ENCODE data around the gene EN1. TPM values are rescaled to one million over a fixed set of nuclear protein-coding genes. Genes with fewer than 3 reads are reported as not detected.

EN1 gene
- total RNA-seq, 1 experiment from 2014 or later, result not detected

GRCh38 chr2:118805064-118805690 is 42.3 kb downstream of the EN1 start:
- TF ChIP-seq EZH2 (IDR thresholded peaks at IDR 0.05; ENCODE audit: borderline replicate concordance, low read depth, low read length, poor library complexity, severe bottlenecking), result no peak
- TF ChIP-seq, protein P1, sequence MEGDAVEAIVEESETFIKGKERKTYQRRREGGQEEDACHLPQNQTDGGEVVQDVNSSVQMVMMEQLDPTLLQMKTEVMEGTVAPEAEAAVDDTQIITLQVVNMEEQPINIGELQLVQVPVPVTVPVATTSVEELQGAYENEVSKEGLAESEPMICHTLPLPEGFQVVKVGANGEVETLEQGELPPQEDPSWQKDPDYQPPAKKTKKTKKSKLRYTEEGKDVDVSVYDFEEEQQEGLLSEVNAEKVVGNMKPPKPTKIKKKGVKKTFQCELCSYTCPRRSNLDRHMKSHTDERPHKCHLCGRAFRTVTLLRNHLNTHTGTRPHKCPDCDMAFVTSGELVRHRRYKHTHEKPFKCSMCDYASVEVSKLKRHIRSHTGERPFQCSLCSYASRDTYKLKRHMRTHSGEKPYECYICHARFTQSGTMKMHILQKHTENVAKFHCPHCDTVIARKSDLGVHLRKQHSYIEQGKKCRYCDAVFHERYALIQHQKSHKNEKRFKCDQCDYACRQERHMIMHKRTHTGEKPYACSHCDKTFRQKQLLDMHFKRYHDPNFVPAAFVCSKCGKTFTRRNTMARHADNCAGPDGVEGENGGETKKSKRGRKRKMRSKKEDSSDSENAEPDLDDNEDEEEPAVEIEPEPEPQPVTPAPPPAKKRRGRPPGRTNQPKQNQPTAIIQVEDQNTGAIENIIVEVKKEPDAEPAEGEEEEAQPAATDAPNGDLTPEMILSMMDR (conservative IDR thresholded peaks at IDR 0.05; ENCODE audit: low read depth, low read length), result no peak
- BruUV-seq (replicated peaks), result no TSS peak
- intact Hi-C loops (cut with micrococcal nuclease; ENCODE audit: unreplicated experiment), result no loop called here

DNA sequence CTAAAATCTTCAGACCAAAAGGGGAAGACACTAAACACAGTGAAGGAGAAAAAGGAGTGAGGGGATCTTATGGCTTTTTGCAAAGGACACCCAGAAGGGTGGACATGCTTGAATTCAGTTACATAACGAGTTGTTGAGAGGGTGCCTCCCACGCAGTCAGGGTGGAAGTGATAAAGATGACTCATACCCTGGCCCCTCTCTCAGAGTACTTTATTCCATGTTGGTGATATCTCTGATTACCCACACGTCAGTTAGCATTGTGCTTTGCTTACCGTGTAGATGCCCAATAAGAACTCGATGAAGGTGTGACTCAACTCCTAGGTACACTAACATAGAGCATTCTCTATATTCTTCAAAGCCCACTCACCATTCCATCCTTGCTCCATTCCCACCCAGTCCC is 44.4 kb downstream of the EN1 start:
- H3K36me3 ChIP-seq (ENCODE audit: insufficient read depth, low read length, poor library complexity, severe bottlenecking), result no peaks in the 10 kb centered on the region
- H3K4me3 ChIP-seq (ENCODE audit: low read depth, low read length, poor library complexity, severe bottlenecking), result no peak overlapping the region
- BruUV-seq (replicated peaks), result no TSS peak
- peak; percentile 11 for DNase-seq (ENCODE audit: low spot score)
- intact Hi-C loops (cut with micrococcal nuclease; ENCODE audit: unreplicated experiment), result no loop called here
- H3K4me1 ChIP-seq (ENCODE audit: insufficient read depth, low read length, poor library complexity, severe bottlenecking), result peaks cover 8% of the 10 kb centered on the region
- H3K27ac ChIP-seq (ENCODE audit: low read depth, low read length, poor library complexity, severe bottlenecking), result no peak overlapping the region
- ChIA-PET CTCF (no interaction called here), POLR2A (ENCODE audit: low non-redundant PET) (no interaction called here)
- no peaks in the 10 kb centered on the region for H3K9me3 ChIP-seq (ENCODE audit: low read depth, low read length, poor library complexity, severe bottlenecking)
- no peaks in the 10 kb centered on the region for H3K27me3 ChIP-seq (replicated peaks; ENCODE audit: insufficient read depth, low read depth, low read length, poor library complexity)
- no peak for TF ChIP-seq EZH2 (IDR thresholded peaks at IDR 0.05; ENCODE audit: borderline replicate concordance, low read depth, low read length, poor library complexity, severe bottlenecking)
- TF ChIP-seq, protein P1 (conservative IDR thresholded peaks at IDR 0.05; ENCODE audit: low read depth, low read length), result no peak

More at GRCh38 chr2:118805064-118805690, 42.3 kb downstream of the EN1 start:
- CTCF ChIA-PET, result no interaction called here
- H3K36me3 ChIP-seq (ENCODE audit: insufficient read depth, low read length, poor library complexity, severe bottlenecking), result no peaks in the 10 kb centered on the region
- H3K4me3 ChIP-seq (ENCODE audit: low read depth, low read length, poor library complexity, severe bottlenecking), result no peak overlapping the region
- no peak for DNase-seq (ENCODE audit: low spot score)
- H3K9me3 ChIP-seq (ENCODE audit: low read depth, low read length, poor library complexity, severe bottlenecking), result no peaks in the 10 kb centered on the region
- H3K4me1 ChIP-seq (ENCODE audit: insufficient read depth, low read length, poor library complexity, severe bottlenecking), result peaks cover 12% of the 10 kb centered on the region
- H3K27ac ChIP-seq (ENCODE audit: low read depth, low read length, poor library complexity, severe bottlenecking), result no peak overlapping the region
- H3K27me3 ChIP-seq (replicated peaks; ENCODE audit: insufficient read depth, low read depth, low read length, poor library complexity), result no peaks in the 10 kb centered on the region
- POLR2A ChIA-PET (ENCODE audit: low non-redundant PET), result no interaction called here

- Histone ChIP-seq H3K4me3 (ENCODE audit: low read depth, low read length, poor library complexity, severe bottlenecking) (no peak overlapping the region), H3K4me1 (ENCODE audit: insufficient read depth, low read length, poor library complexity, severe bottlenecking) (no peaks in the 10 kb centered on the region), H3K27ac (ENCODE audit: low read depth, low read length, poor library complexity, severe bottlenecking) (no peak overlapping the region), H3K9me3 (ENCODE audit: low read depth, low read length, poor library complexity, severe bottlenecking) (no peaks in the 10 kb centered on the region), H3K36me3 (ENCODE audit: insufficient read depth, low read length, poor library complexity, severe bottlenecking) (no peaks in the 10 kb centered on the region), H3K27me3 (replicated peaks; ENCODE audit: insufficient read depth, low read depth, low read length, poor library complexity) (no peaks in the 10 kb centered on the region)
- TF ChIP-seq, protein P1 (conservative IDR thresholded peaks at IDR 0.05; ENCODE audit: low read depth, low read length), result no peak
- TF ChIP-seq EZH2 (IDR thresholded peaks at IDR 0.05; ENCODE audit: borderline replicate concordance, low read depth, low read length, poor library complexity, severe bottlenecking), result no peak
- POLR2A ChIA-PET (ENCODE audit: low non-redundant PET), result interaction anchor here (0.6 kb wide), 1 partner anchor 8 kb away, joined by 9 read pairs; no protein-coding TSS in a partner anchor
- CTCF ChIA-PET, result no interaction called here
- no TSS peak for BruUV-seq (replicated peaks)
- intact Hi-C loops (cut with micrococcal nuclease; ENCODE audit: unreplicated experiment), result no loop called here
- no peak for DNase-seq (ENCODE audit: low spot score)
Observed at GRCh38 chr2:118801151-118801550, 46.3 kb downstream of the EN1 start.
